ENCODE measurements around the gene TBC1D3I.
"Not testable (repeated sequence)": the region's sequence is repeated elsewhere in the genome, so short reads cannot be mapped to it uniquely, and the experiment has no call there.

TBC1D3I gene

GRCh38 chr17:36207383-36207782, 57.0 kb downstream of the TBC1D3I start:
- DNase-seq (ENCODE audit: low read depth in 4 of 4, low spot score in 1 of 4): not testable (repeated sequence)

GRCh38 chr17:36206486-36206821, 57.9 kb downstream of the TBC1D3I start:
- DNase-seq (ENCODE audit: low read depth in 4 of 4, low spot score in 1 of 4): not testable (repeated sequence)

- DNase-seq (ENCODE audit: low read depth in 4 of 4, low spot score in 1 of 4): no peak
These were observed 58.5 kb downstream of the TBC1D3I start for GRCh38 chr17:36205637-36206485.

- no peak for DNase-seq (ENCODE audit: low read depth in 4 of 4, low spot score in 1 of 4)
These were observed 59.5 kb downstream of the TBC1D3I start for GRCh38 chr17:36204724-36205500.

Measured in stimulated activated CD4-positive, alpha-beta T cell treated with anti-CD3 and anti-CD28 coated beads, Interleukin-1b, Interleukin-23, amount 100 ng/mL, for 24 hours (primary cell).